Measurements from ENCODE around the gene CCDC183.
A peak's percentile ranks its signal among the peaks of the same experiment; 100 is the strongest.
"Not testable (repeated sequence)": the region's sequence is repeated elsewhere in the genome, so short reads cannot be mapped to it uniquely, and the experiment has no call there.

CCDC183 gene

GRCh38 chr9:136762221-136762691 lies 33.9 kb upstream of the CCDC183 start:
- DNase-seq (ENCODE audit: insufficient read length) (no peak), FAIRE-seq (no peak)
- TF ChIP-seq POLR2AphosphoS5 (IDR thresholded peaks at IDR 0.05; ENCODE audit: low read depth, low read length) (no peak), POLR2A (IDR thresholded peaks at IDR 0.05; ENCODE audit: low read depth, low read length) (no peak), TAF1 (IDR thresholded peaks at IDR 0.05; ENCODE audit: borderline replicate concordance, low read depth, low read length) (no peak)

- DNase-seq (ENCODE audit: insufficient read length), result no peak
- TF ChIP-seq POLR2AphosphoS5 (IDR thresholded peaks at IDR 0.05; ENCODE audit: low read depth, low read length) (no peak), TAF1 (IDR thresholded peaks at IDR 0.05; ENCODE audit: borderline replicate concordance, low read depth, low read length) (no peak), POLR2A (IDR thresholded peaks at IDR 0.05; ENCODE audit: low read depth, low read length) (no peak)
- FAIRE-seq, result no peak
Observed at GRCh38 chr9:136762915-136763648, 33.1 kb upstream of the CCDC183 start.

- DNase-seq (ENCODE audit: insufficient read length), result no peak
- no peak for FAIRE-seq
- no peak for TF ChIP-seq TAF1 (IDR thresholded peaks at IDR 0.05; ENCODE audit: borderline replicate concordance, low read depth, low read length)
- TF ChIP-seq POLR2A (IDR thresholded peaks at IDR 0.05; ENCODE audit: low read depth, low read length), result no peak
Observed at GRCh38 chr9:136763649-136764035, 32.5 kb upstream of the CCDC183 start.

- TF ChIP-seq POLR2AphosphoS5 (IDR thresholded peaks at IDR 0.05; ENCODE audit: low read depth, low read length) (no peak), POLR2A (IDR thresholded peaks at IDR 0.05; ENCODE audit: low read depth, low read length) (no peak), TAF1 (IDR thresholded peaks at IDR 0.05; ENCODE audit: borderline replicate concordance, low read depth, low read length) (no peak)
- DNase-seq (ENCODE audit: insufficient read length) (no peak), FAIRE-seq (no peak)
Observed at GRCh38 chr9:136764301-136764891, 31.7 kb upstream of the CCDC183 start, which contains the start of gene LCN15. Gene LCN15, minus strand, starts transcription at chr9:136764518. Its CDS starts 30 bp downstream, at chr9:136764488.

- FAIRE-seq (no peak), DNase-seq (ENCODE audit: insufficient read length) (no peak)
- no peak for TF ChIP-seq POLR2A (IDR thresholded peaks at IDR 0.05; ENCODE audit: low read depth, low read length)
- TF ChIP-seq TAF1 (IDR thresholded peaks at IDR 0.05; ENCODE audit: borderline replicate concordance, low read depth, low read length), result no peak
- TF ChIP-seq POLR2AphosphoS5 (IDR thresholded peaks at IDR 0.05; ENCODE audit: low read depth, low read length), result no peak
Observed at GRCh38 chr9:136765041-136765440, 31.1 kb upstream of the CCDC183 start.

GRCh38 chr9:136765745-136766409 lies 30.3 kb upstream of the CCDC183 start:
- FAIRE-seq; DNase-seq (ENCODE audit: insufficient read length): not testable (repeated sequence)

- peak; percentile 92 for FAIRE-seq
- DNase-seq (ENCODE audit: insufficient read length), result not testable (repeated sequence)
Observed at GRCh38 chr9:136766410-136767120, 29.6 kb upstream of the CCDC183 start.

GRCh38 chr9:136769710-136770191 lies 26.4 kb upstream of the CCDC183 start:
- no peak for FAIRE-seq
- TF ChIP-seq POLR2AphosphoS5 (IDR thresholded peaks at IDR 0.05; ENCODE audit: low read depth, low read length) (no peak), POLR2A (IDR thresholded peaks at IDR 0.05; ENCODE audit: low read depth, low read length) (no peak), TAF1 (IDR thresholded peaks at IDR 0.05; ENCODE audit: borderline replicate concordance, low read depth, low read length) (no peak)
- DNase-seq (ENCODE audit: insufficient read length), result no peak

- DNase-seq (ENCODE audit: insufficient read length), result no peak
- no peak for TF ChIP-seq TAF1 (IDR thresholded peaks at IDR 0.05; ENCODE audit: borderline replicate concordance, low read depth, low read length)
- TF ChIP-seq POLR2AphosphoS5 (IDR thresholded peaks at IDR 0.05; ENCODE audit: low read depth, low read length), result no peak
- no peak for TF ChIP-seq POLR2A (IDR thresholded peaks at IDR 0.05; ENCODE audit: low read depth, low read length)
- no peak for FAIRE-seq
Observed at GRCh38 chr9:136771907-136772415, 24.2 kb upstream of the CCDC183 start.

GRCh38 chr9:136773386-136774044 lies 22.6 kb upstream of the CCDC183 start:
- DNase-seq (ENCODE audit: insufficient read length), result no peak
- no peak for FAIRE-seq
- no peak for TF ChIP-seq POLR2A (IDR thresholded peaks at IDR 0.05; ENCODE audit: low read depth, low read length)
- no peak for TF ChIP-seq POLR2AphosphoS5 (IDR thresholded peaks at IDR 0.05; ENCODE audit: low read depth, low read length)
- no peak for TF ChIP-seq TAF1 (IDR thresholded peaks at IDR 0.05; ENCODE audit: borderline replicate concordance, low read depth, low read length)

All from GM12892 (cell line).